HG02588 (cell line): ENCODE data around the gene RASGRP2.

Experiments
- ATAC-seq: cut with Tn5 transposase; IDR thresholded peaks from one replicate; pipeline ENCODE4 v1.9.1; 2021; ENCODE audit warnings: mild to moderate bottlenecking, moderate library complexity; ENCODE audit not compliant: unreplicated experiment

The RASGRP2 gene

GRCh38 chr11:64757549-64758329 lies 13.8 kb upstream of the RASGRP2 start:
- no peak for ATAC-seq

- ATAC-seq: no peak
Observed at GRCh38 chr11:64755681-64756361, 11.9 kb upstream of the RASGRP2 start.

GRCh38 chr11:64754919-64755662 lies 11.1 kb upstream of the RASGRP2 start:
- no peak for ATAC-seq

- ATAC-seq: no peak
Observed at GRCh38 chr11:64754124-64754918, 10.4 kb upstream of the RASGRP2 start.

- ATAC-seq: no peak
Observed at GRCh38 chr11:64753380-64754123, 9.6 kb upstream of the RASGRP2 start.

GRCh38 chr11:64753019-64753379 lies 9.1 kb upstream of the RASGRP2 start:
- ATAC-seq: no peak

- no peak for ATAC-seq
Observed at GRCh38 chr11:64752175-64752970, 8.4 kb upstream of the RASGRP2 start.

GRCh38 chr11:64751580-64751979 lies 7.6 kb upstream of the RASGRP2 start:
- no peak for ATAC-seq

GRCh38 chr11:64751136-64751535 lies 7.2 kb upstream of the RASGRP2 start:
- ATAC-seq: no peak

- ATAC-seq: no peak
Observed at GRCh38 chr11:64750361-64751054, 6.6 kb upstream of the RASGRP2 start.

GRCh38 chr11:64747961-64748665 lies 4.2 kb upstream of the RASGRP2 start:
- no peak for ATAC-seq

- ATAC-seq: no peak
Observed at GRCh38 chr11:64746486-64746885, 2.5 kb upstream of the RASGRP2 start.

- no peak for ATAC-seq
Observed at GRCh38 chr11:64745521-64746328, 1.8 kb upstream of the RASGRP2 start.

GRCh38 chr11:64745189-64745520 lies 1.2 kb upstream of the RASGRP2 start:
- ATAC-seq: no peak

- ATAC-seq: no peak
Observed at GRCh38 chr11:64744544-64745188, 724 bp upstream of the RASGRP2 start.

GRCh38 chr11:64742889-64743590 lies 902 bp downstream of the RASGRP2 start:
- ATAC-seq: no peak
